ENCODE results near the gene CNP.

CNP gene

DNA sequence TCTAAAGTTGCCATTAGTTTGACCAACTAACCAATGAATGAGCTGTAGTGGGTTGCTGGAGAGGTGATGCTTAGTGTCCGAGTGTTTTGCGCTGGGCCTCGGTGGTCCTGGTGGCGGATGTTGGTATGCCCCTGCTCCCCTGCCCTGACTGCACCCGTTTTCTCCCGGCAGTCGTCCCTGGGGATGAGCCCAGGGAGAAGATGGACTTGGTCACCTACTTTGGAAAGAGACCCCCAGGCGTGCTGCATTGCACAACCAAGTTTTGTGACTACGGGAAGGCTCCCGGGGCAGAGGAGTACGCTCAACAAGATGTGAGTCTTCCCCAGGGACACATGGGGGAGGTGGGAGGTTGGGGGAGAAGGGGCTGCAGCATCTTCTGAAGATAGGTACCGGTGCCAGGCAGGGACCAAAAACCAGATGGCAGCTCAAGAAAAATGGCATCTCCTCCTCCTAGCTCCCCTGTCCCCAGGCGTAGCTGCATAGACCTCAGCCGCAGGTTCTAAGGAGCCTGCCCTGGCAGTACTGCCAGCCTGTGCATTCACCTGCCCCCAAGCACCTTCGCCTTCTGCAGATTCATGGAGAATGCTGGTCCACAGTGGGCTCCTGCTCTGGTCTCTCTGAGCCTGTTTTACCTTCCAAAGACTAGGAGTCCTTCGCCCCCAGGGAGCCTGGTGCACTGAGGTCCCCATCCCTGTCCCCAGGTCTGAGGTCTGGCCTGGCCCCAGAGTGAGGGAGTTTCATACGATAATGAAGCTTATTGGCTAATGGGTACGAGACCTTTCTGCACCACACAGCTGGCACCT is 5.3 kb downstream of the CNP start:
- DNase-seq (ENCODE audit: insufficient read length, low spot score) (no peak), FAIRE-seq (no peak)

DNA sequence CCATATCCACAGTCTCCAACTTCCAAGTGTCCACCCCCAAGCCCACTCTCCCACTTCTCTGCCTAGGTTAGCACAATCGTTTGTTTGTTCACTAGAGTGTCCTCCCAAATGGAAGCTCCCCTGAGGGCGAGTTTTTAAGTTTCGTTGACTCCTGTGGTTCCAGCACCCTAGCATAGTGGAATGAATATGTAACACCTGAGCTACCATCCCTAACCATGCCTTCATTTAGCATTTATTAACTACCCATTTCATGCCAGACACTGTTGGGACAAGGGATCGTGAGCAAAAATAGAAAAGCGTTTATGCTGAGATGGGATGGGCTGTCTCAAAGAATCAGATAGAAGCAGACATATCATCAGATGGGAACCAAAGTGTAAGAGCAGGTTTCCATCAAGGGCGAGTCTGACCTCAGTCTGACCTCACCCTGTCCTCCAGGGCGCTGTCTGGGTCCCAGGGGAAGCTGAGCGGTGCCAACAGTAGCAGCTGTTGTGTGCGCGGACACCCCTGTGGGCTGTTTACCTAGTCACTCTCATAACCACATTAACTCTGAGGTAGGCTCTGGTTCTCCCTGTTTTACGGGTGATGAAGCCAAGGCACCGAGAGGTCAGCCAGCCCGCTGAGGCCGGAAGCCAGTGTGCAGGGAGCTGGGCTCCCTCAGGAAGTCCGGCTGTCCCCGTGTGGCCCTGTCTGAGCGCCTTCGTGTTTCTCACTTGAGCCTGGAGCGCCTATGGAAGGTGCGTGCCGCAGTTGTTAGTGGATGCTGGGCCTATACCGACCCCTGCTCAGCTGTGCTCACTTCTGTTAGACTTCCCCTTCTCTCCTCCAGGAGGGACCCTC is 6.2 kb downstream of the CNP start:
- FAIRE-seq: no peak
- no peak for DNase-seq (ENCODE audit: insufficient read length, low spot score)

DNA sequence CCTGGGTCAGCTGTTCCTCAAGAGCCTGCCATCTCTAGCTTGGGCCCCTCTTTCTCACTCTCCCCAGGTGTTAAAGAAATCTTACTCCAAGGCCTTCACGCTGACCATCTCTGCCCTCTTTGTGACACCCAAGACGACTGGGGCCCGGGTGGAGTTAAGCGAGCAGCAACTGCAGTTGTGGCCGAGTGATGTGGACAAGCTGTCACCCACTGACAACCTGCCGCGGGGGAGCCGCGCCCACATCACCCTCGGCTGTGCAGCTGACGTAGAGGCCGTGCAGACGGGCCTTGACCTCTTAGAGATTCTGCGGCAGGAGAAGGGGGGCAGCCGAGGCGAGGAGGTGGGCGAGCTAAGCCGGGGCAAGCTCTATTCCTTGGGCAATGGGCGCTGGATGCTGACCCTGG is 6.8 kb downstream of the CNP start:
- FAIRE-seq (no peak), DNase-seq (ENCODE audit: insufficient read length, low spot score) (no peak)

DNA sequence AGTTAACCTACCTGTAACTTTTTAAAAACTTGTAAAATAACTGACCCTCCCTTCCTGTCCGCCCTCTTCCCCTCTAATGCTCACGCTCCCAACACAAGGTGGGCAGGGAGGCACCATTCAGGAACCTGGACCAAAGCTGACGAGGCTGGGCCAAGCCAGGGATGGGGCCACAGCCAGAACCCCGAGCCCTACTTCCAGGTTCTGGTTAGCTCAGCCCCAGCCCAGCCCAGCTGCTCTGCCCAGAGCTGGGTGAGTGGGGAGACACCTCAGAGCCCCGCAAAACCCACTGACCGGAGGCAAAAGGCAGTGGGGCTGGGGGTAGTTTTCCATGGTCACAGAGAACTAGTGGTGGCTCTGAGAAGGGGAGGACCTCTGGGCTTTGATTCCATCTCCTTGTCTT is 7.4 kb downstream of the CNP start:
- FAIRE-seq: no peak

DNA sequence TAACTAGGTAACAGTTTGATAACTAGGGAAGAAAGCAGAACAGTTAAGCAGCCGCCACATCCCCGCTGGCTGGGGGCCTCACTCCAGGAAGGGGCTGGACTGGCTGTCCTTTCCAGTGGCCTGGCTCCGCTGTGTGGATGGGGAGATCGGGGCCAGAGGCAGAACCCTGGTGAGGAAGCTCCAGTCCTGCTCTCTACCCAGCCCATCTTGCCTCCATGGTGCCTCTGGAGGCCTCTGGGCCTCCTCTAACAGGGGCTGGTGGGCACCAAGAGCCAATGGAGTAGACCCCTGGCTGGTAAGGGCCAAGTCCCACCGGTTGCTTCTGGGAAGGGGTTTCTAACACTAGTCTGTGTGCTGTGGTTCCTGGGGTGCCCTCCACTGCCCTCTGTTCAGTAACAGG is 8.1 kb downstream of the CNP start:
- FAIRE-seq (no peak), DNase-seq (ENCODE audit: insufficient read length, low spot score) (no peak)

More for the DNA sequence above, 7.4 kb downstream of the CNP start:
- no peak for DNase-seq (ENCODE audit: insufficient read length, low spot score)

DNA sequence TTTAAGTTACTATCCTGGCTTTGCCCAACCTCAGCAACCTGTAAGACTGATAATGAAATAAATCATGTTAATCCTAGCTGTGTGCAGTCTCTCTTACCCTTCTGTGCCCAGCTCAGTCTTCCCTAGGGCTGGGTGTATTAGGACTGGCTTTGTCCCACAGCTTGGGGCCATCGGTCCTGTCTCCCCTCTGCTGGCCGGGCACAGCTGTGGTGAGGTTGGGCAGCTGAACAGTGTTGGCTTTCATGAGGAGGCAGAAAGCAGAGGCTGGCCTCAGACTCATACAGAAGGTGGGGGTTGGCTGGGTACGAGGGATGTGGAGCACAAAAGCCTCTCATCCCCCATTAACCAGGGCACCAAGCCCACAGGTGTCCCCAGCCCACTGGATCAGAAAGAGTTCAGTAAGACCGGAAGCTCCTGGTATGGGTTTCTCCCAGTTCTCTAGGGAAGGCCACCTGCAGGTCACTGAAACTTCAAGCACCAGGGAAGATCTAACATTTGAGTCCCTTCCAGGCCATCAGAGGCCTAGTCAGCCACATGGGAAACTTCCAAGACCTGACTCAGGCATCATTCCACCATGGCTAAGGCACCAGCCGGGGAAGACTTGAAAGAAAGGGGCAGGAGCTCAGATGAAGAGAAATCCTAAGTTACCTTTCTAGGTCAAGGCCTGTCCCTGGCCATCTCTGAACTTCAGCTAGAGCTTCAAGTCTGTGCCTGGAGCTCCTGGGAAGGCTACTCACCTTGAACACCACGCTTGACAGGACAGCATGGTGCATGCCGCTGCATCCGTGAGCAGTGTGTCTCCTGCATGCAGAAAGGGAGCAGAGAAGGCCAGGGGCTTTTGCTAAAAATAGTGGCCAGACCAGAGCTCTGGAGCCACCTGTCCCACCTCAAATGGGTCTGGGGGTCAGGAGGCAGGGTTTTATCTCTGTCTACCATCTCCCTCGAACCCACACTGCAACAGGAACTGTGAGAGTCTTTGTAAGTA is 8.8 kb downstream of the CNP start:
- FAIRE-seq (no peak), DNase-seq (ENCODE audit: insufficient read length, low spot score) (no peak)

DNA sequence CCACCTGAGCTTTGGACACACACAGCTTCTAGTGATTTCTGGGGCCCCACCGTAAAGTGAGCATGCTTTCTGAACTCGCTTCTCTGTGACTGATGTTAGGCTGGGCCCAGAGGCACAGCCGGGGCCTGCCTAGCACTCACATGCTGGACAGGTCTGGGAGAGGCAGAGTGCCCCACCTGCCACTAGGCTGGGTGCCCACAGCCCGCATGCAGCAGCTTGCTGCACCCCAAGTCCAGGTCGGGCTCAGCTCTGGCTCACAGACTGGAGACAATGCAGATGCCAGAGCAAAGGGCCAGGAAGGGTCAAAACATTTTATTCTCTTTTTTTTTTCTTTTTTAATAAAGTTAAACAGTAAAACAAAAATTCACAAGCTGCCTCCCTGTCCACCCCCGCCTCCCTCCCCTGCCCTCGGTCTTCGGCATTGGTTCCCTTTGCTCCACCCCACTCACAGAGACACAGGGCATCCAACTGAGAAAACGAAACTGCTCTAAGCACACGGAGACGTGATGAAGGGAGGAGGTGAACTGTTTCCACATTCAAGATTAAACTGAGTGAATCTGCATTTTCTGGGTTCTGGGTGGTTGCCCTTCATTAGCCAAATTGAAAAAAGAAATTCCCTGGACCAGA is 9.7 kb downstream of the CNP start:
- no peak for FAIRE-seq
- no peak for DNase-seq (ENCODE audit: insufficient read length, low spot score)

DNA sequence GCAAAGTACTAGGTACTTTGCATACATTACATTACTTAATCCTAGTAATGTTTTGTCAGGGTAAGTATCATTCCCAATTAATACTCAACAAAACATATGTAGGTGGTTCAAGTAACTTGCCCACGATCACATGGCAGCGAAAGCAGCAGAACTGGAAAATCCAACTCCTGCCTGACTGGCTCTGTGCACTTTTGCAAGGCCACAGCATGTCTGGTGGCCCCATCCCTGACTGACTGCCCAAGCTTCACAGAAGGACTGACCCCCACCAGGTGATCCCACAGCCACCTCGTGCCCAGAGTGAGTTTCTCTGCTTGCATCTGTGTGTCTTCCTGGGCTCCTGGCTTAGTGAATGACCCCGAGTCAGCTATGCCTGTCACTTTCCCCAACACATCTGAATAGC is 11.4 kb downstream of the CNP start:
- DNase-seq (ENCODE audit: insufficient read length, low spot score) (no peak), FAIRE-seq (no peak)

DNA sequence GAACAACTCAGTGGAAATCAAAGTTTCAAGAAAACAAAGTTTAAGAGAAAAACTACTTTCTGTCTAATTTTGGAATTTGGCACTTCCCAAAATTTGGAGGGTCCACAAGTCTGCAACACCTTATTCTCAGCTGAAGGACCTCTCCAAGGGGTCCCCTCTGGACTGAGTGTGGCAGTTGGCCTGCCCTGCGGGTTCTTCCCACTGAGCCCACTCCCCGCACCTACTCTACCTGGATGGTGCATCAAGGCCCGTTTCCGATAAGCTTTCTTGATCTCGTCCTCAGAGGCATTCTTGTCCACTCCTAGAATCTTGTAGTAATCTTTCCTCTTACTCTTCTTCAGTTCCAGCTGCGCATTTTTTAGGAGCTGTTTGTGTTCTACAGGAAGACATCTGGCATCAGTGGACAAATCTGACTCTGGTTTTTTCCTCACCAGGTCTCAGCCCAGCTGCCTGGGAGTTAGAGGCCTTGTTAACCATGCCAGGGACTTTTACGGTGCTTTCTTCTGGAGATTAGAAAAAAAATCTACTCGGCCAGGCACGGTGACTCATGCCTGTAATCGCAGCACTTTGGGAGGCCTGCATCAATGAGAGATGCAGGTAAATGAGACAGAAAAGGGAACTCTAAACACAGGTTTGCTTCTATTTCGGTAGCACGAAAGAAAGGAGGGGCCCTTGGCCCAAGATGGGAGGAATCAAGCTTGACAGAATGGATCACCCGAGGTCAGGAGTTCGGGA is 15.6 kb downstream of the CNP start:
- no peak for FAIRE-seq
- DNase-seq (ENCODE audit: insufficient read length, low spot score): no peak

DNA sequence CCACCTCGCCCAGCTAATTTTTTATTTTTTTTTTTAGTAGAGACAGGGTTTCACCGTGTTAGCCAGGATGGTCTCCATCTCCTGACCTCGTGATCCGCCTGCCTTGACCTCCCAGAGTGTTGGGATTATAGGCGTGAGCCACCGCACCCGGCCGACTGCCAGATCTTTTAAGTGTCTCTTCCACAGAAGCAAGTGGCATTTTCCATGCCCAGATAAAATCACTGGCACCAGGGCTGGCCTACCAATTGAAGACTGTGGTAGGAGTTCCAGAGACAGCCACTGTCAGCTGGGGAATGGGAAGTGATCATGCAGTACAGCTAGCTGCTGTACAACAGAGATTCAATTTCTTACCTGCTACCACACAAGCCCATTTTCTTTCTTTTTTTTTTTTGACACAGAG is 17.9 kb downstream of the CNP start:
- DNase-seq (ENCODE audit: insufficient read length, low spot score) (no peak), FAIRE-seq (no peak)

DNA sequence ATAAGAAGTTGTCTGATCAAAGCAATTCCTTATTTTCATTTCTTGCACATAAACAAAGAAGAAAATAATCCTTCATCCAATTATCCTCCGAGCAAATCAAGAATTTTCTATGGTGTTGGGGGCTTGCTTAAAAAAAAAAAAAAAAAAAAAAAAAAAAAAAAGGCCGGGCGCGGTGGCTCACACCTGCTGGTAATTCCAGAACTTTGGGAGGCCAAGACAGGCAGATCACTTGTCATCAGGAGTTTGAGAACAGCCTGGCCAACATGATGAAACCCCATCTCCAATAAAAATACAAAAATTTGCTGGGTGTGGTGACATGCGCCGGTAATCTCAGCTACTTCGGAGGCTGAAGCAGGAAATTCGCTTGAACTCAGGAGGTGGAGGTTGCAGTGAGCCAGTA is 19.3 kb downstream of the CNP start:
- DNase-seq (ENCODE audit: insufficient read length, low spot score) (no peak), FAIRE-seq (no peak)

DNA sequence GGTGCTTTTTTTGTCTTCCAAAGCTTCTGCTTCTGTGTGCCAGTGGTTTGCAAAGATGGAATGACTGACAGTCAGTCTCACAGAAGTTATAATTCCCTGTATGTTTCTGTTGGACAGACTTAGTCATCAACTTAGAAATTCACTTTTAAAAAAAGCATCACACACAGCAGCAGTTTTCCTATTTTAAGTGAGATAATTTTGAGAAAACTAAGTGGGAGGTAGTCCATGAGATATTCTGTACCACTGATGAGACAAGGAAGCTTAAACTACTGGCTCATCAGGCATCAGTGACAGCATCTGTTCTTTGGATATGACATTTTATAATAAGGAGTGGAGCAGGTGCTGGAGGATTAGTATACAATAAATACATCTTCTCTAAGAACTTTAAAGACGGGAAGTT is 20.0 kb downstream of the CNP start:
- DNase-seq (ENCODE audit: insufficient read length, low spot score) (no peak), FAIRE-seq (no peak)

DNA sequence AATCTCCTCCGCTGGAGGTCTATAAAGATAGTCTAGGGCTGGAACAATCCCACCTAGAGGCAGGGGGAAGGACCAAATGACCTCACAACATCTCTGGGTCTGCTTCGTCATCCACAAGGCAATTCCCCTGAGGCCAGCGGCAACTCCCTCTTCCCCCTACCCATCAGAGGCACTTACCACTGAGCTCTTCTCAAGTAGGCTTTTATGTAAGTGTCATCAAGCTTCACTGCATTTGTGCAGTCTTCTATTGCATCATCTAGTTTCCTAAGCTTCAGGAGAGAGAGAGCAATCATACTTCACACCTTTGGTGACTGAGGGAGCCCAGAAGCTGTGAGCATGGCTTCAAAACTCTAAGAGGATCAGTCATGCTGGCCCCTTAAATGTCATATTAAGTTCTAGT is 21.0 kb downstream of the CNP start:
- FAIRE-seq (no peak), DNase-seq (ENCODE audit: insufficient read length, low spot score) (no peak)

DNA sequence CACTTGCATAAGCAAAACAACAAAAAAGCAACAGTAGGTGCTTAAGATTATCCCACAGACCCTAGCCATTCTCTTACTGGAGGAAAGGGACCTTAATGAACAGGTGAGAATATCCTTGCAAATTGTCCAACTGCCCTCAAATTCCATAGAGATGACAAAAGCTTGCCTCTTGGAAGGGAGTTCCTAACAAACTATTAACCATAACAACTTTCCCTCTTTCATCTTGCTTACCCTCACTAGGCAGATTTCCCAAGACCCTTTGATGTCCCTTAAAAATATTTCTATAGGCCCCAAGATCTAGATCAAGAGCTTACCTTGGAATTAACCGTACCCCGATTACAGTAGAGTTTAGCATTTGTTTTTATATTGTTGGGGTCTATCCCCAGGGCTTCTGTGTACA is 21.8 kb downstream of the CNP start:
- no peak for DNase-seq (ENCODE audit: insufficient read length, low spot score)
- no peak for FAIRE-seq

DNA sequence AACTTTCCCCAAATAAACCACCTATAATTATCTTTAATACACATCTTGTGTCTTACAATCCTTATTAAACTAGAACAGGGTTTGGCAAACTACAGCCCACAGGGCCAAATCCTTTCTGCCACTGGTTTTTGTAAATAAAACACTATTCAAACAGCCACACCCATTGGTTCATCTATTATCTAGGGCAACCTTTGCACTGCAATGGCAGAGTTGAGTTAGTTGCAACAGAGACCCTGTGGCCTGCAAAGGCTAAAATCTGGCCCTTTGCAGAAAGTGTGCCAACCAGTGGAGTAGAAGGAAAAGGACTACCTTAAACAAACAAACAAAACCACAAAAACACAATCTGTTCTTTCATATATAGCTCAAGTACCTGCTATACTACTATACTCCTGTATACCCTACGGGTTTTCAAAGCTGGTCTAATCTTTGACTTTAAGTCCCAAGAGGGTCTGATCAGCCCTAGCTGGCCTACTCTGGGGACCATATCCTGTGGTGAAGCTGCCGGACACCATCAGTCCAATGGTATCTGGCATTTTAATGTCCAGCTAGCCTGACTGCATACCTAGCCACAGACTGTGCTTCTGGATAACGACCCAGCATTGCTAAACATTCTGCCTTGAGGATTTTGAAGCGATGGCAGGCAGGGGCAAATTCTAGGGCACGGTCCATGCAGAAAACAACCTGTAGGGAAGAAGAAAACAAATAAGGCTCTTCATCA is 23.3 kb downstream of the CNP start:
- FAIRE-seq: no peak

DNA sequence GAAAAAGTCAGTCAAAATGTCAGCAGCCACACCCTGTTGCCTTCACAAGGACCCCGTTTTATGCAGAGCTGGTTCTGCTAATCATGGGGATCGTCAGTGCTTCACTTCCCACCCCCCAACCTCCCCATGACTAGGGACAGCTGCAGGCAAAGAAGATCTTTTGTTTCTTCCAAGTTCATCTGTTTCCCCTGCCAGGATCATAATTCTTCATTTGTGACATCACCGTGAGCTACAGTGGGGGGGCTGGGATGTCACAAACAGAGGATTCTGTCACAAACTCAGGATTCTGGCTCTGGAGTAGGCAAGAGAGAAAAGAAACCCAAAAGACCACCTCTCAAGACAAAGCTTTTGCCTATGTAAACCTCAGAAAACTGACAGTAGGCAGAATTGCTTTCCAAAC is 26.0 kb downstream of the CNP start:
- no peak for DNase-seq (ENCODE audit: insufficient read length, low spot score)
- no peak for FAIRE-seq

More for the DNA sequence above, 23.3 kb downstream of the CNP start:
- no peak for DNase-seq (ENCODE audit: insufficient read length, low spot score)

DNA sequence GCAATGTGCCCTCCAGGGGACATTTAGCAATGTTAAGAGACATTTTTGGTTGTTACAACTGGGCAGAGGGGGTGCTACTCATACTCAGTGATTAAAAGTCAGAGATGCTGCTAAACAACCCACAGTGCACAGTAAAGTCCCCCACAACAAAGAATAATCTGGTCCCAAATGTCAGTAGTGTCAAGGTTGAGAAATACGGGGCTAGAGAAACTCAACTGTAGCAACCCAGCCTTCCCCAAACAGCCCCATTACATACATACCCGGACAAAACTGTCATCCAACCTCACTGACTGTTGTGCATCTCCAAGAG is 30.2 kb downstream of the CNP start:
- DNase-seq (ENCODE audit: insufficient read length, low spot score): no peak
- peak; percentile 44 for FAIRE-seq

DNA sequence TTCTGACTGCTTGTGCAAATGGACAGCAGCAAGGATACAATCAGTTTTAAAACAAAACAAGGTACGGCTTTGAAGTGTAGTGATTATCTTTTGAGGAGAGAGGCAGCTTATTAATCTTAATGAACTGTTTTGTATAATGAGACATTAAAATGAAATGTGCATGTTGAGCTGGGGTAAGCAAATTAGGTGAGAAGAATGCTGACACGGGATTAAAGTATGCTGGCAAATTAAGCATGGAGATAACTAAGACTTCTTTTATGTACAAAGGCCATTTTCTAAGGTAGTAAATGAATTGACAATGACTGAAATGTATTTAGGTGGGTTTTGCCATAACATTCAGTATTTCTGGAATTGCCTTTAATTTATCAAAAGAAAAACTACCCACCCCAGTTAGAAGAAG is 31.9 kb downstream of the CNP start:
- FAIRE-seq (no peak), DNase-seq (ENCODE audit: insufficient read length, low spot score) (no peak)

DNA sequence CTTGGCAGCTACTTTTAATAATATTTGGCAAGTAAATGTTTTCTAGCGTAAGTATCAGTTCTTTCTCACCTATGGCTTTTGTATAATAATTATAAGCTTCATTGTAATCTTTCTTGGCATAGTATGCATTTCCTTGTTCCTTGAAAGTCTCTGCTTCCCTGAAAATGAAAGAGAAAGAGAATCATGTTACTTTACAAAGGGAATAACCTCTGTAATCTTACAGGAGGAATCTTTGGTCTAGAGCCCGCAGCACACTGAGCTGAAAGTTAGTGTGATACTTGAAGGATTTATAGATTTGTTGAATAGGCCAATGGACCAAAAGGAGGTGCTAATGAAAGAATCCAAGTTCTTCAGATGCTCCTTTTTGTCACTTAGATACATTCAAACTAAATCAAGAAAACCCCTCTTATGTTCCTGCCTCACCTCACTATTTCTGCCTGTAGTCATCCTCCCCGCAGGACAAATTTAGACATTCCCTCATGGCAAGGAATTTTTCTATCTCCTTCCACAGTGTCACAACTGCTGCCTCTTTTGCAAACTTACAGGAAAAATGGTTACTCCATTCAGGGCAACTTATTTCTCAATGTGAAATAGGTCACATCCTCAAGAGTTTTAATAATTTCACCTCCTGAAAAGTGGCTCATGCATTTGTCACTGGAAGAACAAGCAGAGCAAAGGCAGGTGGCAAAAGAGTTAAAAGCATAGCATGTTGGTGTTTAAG is 34.0 kb downstream of the CNP start:
- FAIRE-seq: no peak
- no peak for DNase-seq (ENCODE audit: insufficient read length, low spot score)
